Endothelial cell of umbilical vein (primary cell): Measurements from ENCODE around the gene GSK3A. TPM values are rescaled to one million over a fixed set of nuclear protein-coding genes. Genes with fewer than 3 reads are reported as not detected.
A peak's percentile ranks its signal among the peaks of the same experiment; 100 is the strongest.

Experiments used
- BruUV-seq: library from RNA; stranded (reverse); fragments of 400-500 nt; replicated peaks from 2 replicates; lab custom pipeline; 2021; lab: Mats Ljungman, UMichigan
- CTCF ChIA-PET: fragments of 300-600, 350-600 bp; sonication (Branson Sonifier 250); formaldehyde crosslinking; loops from one replicate; lab custom pipeline; 2021; ENCODE audit warnings: antibody characterized with exemption, inconsistent platforms; lab: Charles Lee
- POLR2A ChIA-PET: fragments of 300-600, 350-600 bp; sonication (Branson Sonifier 250); formaldehyde crosslinking; loops from one replicate; lab custom pipeline; 2021; ENCODE audit warnings: antibody characterized with exemption, inconsistent platforms; lab: Charles Lee
- DNase-seq: peaks from one replicate; pipeline ENCODE4 v3.0.0-alpha.2; 2011; ENCODE audit warnings: low read depth, low spot score
- FAIRE-seq: peaks from 2 replicates; lab custom pipeline; 2011; peaks lifted over from hg19 to GRCh38; lab: Jason Lieb, UNC
- H2AFZ ChIP-seq: 2 replicates; pipeline ENCODE4 v1.6.0; 2012; ENCODE audit warnings: low read depth, low read length, control low read depth, inconsistent platforms
- H3K27ac ChIP-seq: 2 replicates; pipeline ENCODE4 v1.5.1; 2011; ENCODE audit warnings: low read depth, mild to moderate bottlenecking, control low read depth, low read length, moderate library complexity; ENCODE audit not compliant: insufficient read depth
- H3K27me3 ChIP-seq, 2 experiments: 2 replicates each; pipeline versions ENCODE4 v1.6.0 to v1.6.1; 2011; ENCODE audit warnings: low read length in 2 of 2, mixed read lengths in 1 of 2; ENCODE audit not compliant: control insufficient read depth in 2 of 2, insufficient read depth in 2 of 2
- H3K36me3 ChIP-seq, 2 experiments: 2 replicates in 1 of 2; 3 replicates in 1 of 2; pipeline ENCODE4 v1.5.1; 2011; ENCODE audit warnings: low read length in 2 of 2, mild to moderate bottlenecking in 1 of 2, moderate library complexity in 1 of 2; ENCODE audit not compliant: control insufficient read depth in 2 of 2, insufficient read depth in 2 of 2; ENCODE audit errors: extremely low read depth in 1 of 2
- H3K4me1 ChIP-seq: 3 replicates; pipeline ENCODE4 v1.5.1; 2011; ENCODE audit warnings: mild to moderate bottlenecking, low read length; ENCODE audit not compliant: control insufficient read depth, insufficient read depth; ENCODE audit errors: extremely low read depth
- H3K4me2 ChIP-seq: 2 replicates; pipeline ENCODE4 v1.6.1; 2011; ENCODE audit warnings: low read length, control low read depth, mixed read lengths; ENCODE audit not compliant: insufficient read depth
- H3K4me3 ChIP-seq, 3 experiments: fragments of 200-600 bp in 1 of 3; sonication (generic), shearing (Covaris generic) in 1 of 3; replicated peaks in 1 of 3; 2 replicates each; pipeline ENCODE4 v1.5.1; 2011 to 2016; ENCODE audit warnings: control low read depth in 3 of 3, low read length in 3 of 3, mild to moderate bottlenecking in 2 of 3, inconsistent platforms in 1 of 3, low read depth in 1 of 3, moderate library complexity in 1 of 3; ENCODE audit not compliant: insufficient read depth in 1 of 3
- H3K79me2 ChIP-seq: 2 replicates; pipeline ENCODE4 v1.6.0; 2012; ENCODE audit warnings: low read length, inconsistent platforms; ENCODE audit not compliant: control insufficient read depth, insufficient read depth
- H3K9ac ChIP-seq: replicated peaks from 2 replicates; pipeline ENCODE3; 2011; ENCODE audit warnings: low read length, control low read depth; ENCODE audit not compliant: insufficient read depth; ENCODE audit errors: extremely low read depth
- H3K9me1 ChIP-seq: replicated peaks from 3 replicates; pipeline ENCODE4 v1.6.0; 2011; ENCODE audit warnings: mild to moderate bottlenecking, low read length; ENCODE audit not compliant: control insufficient read depth, insufficient read depth; ENCODE audit errors: extremely low read depth
- H3K9me3 ChIP-seq: replicated peaks from 2 replicates; pipeline ENCODE4 v1.5.1; 2012; ENCODE audit warnings: low read length, inconsistent platforms; ENCODE audit not compliant: control insufficient read depth, insufficient read depth
- H4K20me1 ChIP-seq: replicated peaks from 2 replicates; pipeline ENCODE3; 2011; ENCODE audit warnings: mild to moderate bottlenecking, low read length; ENCODE audit not compliant: control insufficient read depth, insufficient read depth; ENCODE audit errors: extremely low read depth
- EZH2 ChIP-seq: IDR thresholded peaks from 2 replicates; pipeline ENCODE4 v1.6.1; 2012; ENCODE audit warnings: borderline replicate concordance, low read depth, mild to moderate bottlenecking, moderate library complexity, low read length, inconsistent platforms; ENCODE audit not compliant: severe bottlenecking
- FOS ChIP-seq: IDR thresholded peaks from 2 replicates; pipeline ENCODE4 v1.6.1; 2011; ENCODE audit warnings: mild to moderate bottlenecking, low read length, moderate library complexity, borderline replicate concordance; ENCODE audit not compliant: insufficient read depth
- GATA2 ChIP-seq: IDR thresholded peaks from 2 replicates; pipeline ENCODE4 v1.7.0; 2011; ENCODE audit warnings: low read depth, mild to moderate bottlenecking, moderate library complexity, mixed read lengths, low read length; ENCODE audit not compliant: insufficient read length, insufficient read depth
- JUN ChIP-seq: IDR thresholded peaks from 2 replicates; pipeline ENCODE4 v1.6.1; 2011; ENCODE audit warnings: borderline replicate concordance, low read depth; ENCODE audit not compliant: insufficient read length, insufficient read depth
- MAX ChIP-seq: IDR thresholded peaks from 2 replicates; pipeline ENCODE4 v1.6.1; 2011; ENCODE audit not compliant: insufficient read depth, insufficient read length
- MYC ChIP-seq: IDR thresholded peaks from one replicate; pipeline ENCODE4 v1.6.1; 2011; ENCODE audit warnings: mild to moderate bottlenecking, low read depth, low read length
- POLR2A ChIP-seq: IDR thresholded peaks from 2 replicates; pipeline ENCODE4 v1.6.1; 2012; ENCODE audit warnings: low read depth, mild to moderate bottlenecking, control low read depth, low read length
- POLR2AphosphoS5 ChIP-seq: IDR thresholded peaks from 2 replicates; pipeline ENCODE4 v1.6.1; 2012; ENCODE audit warnings: low read depth, mild to moderate bottlenecking, control low read depth, low read length, moderate library complexity; ENCODE audit not compliant: insufficient read depth
- dilution Hi-C: fragments of 300-500 bp; cut with MboI; formaldehyde crosslinking; loops from one replicate; pipeline ENCODE4 v1.15.0; 2019; ENCODE audit warnings: low sequenced_read_pairs; ENCODE audit not compliant: extremely low pct_ligation_motif_present
- intact Hi-C: fragments of 100-400 bp; cut with micrococcal nuclease; formaldehyde crosslinking; loops from one replicate; pipeline ENCODE4 v1.10.0; 2022
- polyA plus RNA-seq, 4 experiments: library from polyadenylated mRNA; depleted of rRNA in 3 of 4; stranded (reverse) in 3 of 4; unstranded in 1 of 4; fragments of >200 nt; gene quantifications; 2 replicates each; pipeline versions ENCODE4 v1.2.1 to v1.2.3, GENCODE V29; 2011 to 2012; ENCODE audit warnings: missing spikeins in 1 of 4
- total RNA-seq: library from RNA; stranded (reverse); gene quantifications from 2 replicates; pipeline ENCODE4 v1.2.3, GENCODE V29; 2021
- TF ChIP-seq, protein P1 (sequence below), 2 donors: IDR thresholded peaks; 1 replicate in 1 of 2; 2 replicates in 1 of 2; pipeline ENCODE4 v1.5.1; 2011; ENCODE audit warnings: low read length in 2 of 2, mild to moderate bottlenecking in 2 of 2, moderate library complexity in 2 of 2, control low read depth in 1 of 2, inconsistent platforms in 1 of 2, low read depth in 1 of 2; ENCODE audit not compliant: insufficient read depth in 1 of 2; ENCODE audit errors: extremely low read depth in 1 of 2

The GSK3A gene
- total and polyA plus RNA-seq, 2 donors (not counting 3 experiments of a cell fraction or from before 2014, with no cell fraction given): 49.5 to 73.7 TPM

- Histone ChIP-seq H3K9ac (no peak overlapping the region), H3K27me3 (no peaks in the 10 kb centered on the region), H3K79me2 (peaks cover 42% of the 10 kb centered on the region), H3K36me3 (peaks cover 12 to 28% of the 10 kb centered on the region in 2 experiments), H3K4me2 (peak overlapping the region; percentile 31), H3K9me3 (no peaks in the 10 kb centered on the region), H3K4me1 (peaks cover 27% of the 10 kb centered on the region), H3K27ac (peak overlapping the region; percentile 11), H4K20me1 (no peaks in the 10 kb centered on the region), H3K9me1 (no peaks in the 10 kb centered on the region), H3K4me3 (peak overlapping the region in 1 of 3 experiments; percentile 65), H2AFZ (no peak overlapping the region)
- no TSS peak for BruUV-seq
- ChIA-PET POLR2A (interaction anchor here (0.6 to 1.2 kb wide), 3 partner anchors 8 to 28 kb away, joined by 3 to 7 read pairs (median 5); partner anchors contain the start of gene GSK3A), CTCF (interaction anchor here (1.0 to 3.6 kb wide), 6 partner anchors 9 to 28 kb away, joined by 3 to 24 read pairs (median 6); no protein-coding TSS in a partner anchor)
- intact Hi-C loops: no loop called here
- DNase-seq: no peak
- peak; percentile 56 for FAIRE-seq
- TF ChIP-seq MYC (no peak), EZH2 (no peak), JUN (no peak)
- dilution Hi-C loops: no loop called here
Measured at GRCh38 chr19:42271045-42271419, 28.6 kb upstream of the GSK3A start.

- Histone ChIP-seq H2AFZ (peak overlapping the region; percentile 0), H3K4me2 (peak overlapping the region; percentile 62), H3K9me1 (no peaks in the 10 kb centered on the region), H3K79me2 (peaks cover 39% of the 10 kb centered on the region), H4K20me1 (no peaks in the 10 kb centered on the region), H3K27me3 (no peaks in the 10 kb centered on the region), H3K9me3 (no peaks in the 10 kb centered on the region), H3K36me3 (peaks cover 12 to 28% of the 10 kb centered on the region in 2 experiments), H3K4me3 (peak overlapping the region; percentile 11 to 65 (median 57)), H3K27ac (peak overlapping the region; percentile 91), H3K9ac (peak overlapping the region; percentile 87), H3K4me1 (peaks cover 25% of the 10 kb centered on the region)
- BruUV-seq: no TSS peak
- FAIRE-seq: peak; percentile 91
- POLR2A ChIA-PET: interaction anchor here (0.6 to 1.2 kb wide), 5 partner anchors 8 to 28 kb away, joined by 3 to 7 read pairs (median 5); partner anchors contain the start of gene GSK3A
- no peak for TF ChIP-seq MAX
- no peak for TF ChIP-seq GATA2
- TF ChIP-seq, protein P1, sequence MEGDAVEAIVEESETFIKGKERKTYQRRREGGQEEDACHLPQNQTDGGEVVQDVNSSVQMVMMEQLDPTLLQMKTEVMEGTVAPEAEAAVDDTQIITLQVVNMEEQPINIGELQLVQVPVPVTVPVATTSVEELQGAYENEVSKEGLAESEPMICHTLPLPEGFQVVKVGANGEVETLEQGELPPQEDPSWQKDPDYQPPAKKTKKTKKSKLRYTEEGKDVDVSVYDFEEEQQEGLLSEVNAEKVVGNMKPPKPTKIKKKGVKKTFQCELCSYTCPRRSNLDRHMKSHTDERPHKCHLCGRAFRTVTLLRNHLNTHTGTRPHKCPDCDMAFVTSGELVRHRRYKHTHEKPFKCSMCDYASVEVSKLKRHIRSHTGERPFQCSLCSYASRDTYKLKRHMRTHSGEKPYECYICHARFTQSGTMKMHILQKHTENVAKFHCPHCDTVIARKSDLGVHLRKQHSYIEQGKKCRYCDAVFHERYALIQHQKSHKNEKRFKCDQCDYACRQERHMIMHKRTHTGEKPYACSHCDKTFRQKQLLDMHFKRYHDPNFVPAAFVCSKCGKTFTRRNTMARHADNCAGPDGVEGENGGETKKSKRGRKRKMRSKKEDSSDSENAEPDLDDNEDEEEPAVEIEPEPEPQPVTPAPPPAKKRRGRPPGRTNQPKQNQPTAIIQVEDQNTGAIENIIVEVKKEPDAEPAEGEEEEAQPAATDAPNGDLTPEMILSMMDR (IDR thresholded peaks at IDR 0.05; ENCODE audit: extremely low read depth in 1 of 2, insufficient read depth in 1 of 2, low read depth in 1 of 2, low read length in 2 of 2): no peak
- TF ChIP-seq MYC: no peak
- TF ChIP-seq POLR2A: peak; percentile 72
- TF ChIP-seq POLR2AphosphoS5: peak; percentile 31
- TF ChIP-seq EZH2: no peak
- no peak for TF ChIP-seq JUN
- peak; percentile 29 for TF ChIP-seq FOS
- dilution Hi-C loops (no loop called here), intact Hi-C loops (no loop called here)
- CTCF ChIA-PET: interaction anchor here (1.0 to 3.6 kb wide), 6 partner anchors 9 to 27 kb away, joined by 3 to 24 read pairs (median 6); no protein-coding TSS in a partner anchor
- peak; percentile 72 for DNase-seq
Measured at GRCh38 chr19:42270346-42271044, 28.1 kb upstream of the GSK3A start.
